Retinal pigment epithelial cell (primary cell): ENCODE data around the gene MMP14.

ENCODE experiments used
- DNase-seq: peaks from one replicate; pipeline ENCODE4 v3.0.0-alpha.2; 2010; ENCODE audit warnings: low read depth
- H3K4me3 ChIP-seq: 2 replicates; pipeline ENCODE4 v1.5.1; 2011; ENCODE audit warnings: mild to moderate bottlenecking, low read length, control low read depth, moderate library complexity
- TF ChIP-seq, protein P1 (sequence below): conservative IDR thresholded peaks from 2 replicates; pipeline ENCODE4 v1.5.1; 2011; ENCODE audit warnings: low read depth, low read length, control low read depth, inconsistent platforms

Gene MMP14

GRCh38 chr14:22871224-22872032 lies 35.0 kb downstream of the MMP14 start, which contains the start of gene LRP10:
TSS of gene LRP10 (plus strand) at chr14:22871740. CDS start at chr14:22872304, 564 bp downstream.
- peak within 1 kb of the TSS; percentile 85 for H3K4me3 ChIP-seq
- TF ChIP-seq, protein P1, sequence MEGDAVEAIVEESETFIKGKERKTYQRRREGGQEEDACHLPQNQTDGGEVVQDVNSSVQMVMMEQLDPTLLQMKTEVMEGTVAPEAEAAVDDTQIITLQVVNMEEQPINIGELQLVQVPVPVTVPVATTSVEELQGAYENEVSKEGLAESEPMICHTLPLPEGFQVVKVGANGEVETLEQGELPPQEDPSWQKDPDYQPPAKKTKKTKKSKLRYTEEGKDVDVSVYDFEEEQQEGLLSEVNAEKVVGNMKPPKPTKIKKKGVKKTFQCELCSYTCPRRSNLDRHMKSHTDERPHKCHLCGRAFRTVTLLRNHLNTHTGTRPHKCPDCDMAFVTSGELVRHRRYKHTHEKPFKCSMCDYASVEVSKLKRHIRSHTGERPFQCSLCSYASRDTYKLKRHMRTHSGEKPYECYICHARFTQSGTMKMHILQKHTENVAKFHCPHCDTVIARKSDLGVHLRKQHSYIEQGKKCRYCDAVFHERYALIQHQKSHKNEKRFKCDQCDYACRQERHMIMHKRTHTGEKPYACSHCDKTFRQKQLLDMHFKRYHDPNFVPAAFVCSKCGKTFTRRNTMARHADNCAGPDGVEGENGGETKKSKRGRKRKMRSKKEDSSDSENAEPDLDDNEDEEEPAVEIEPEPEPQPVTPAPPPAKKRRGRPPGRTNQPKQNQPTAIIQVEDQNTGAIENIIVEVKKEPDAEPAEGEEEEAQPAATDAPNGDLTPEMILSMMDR = no peak
- DNase-seq = peak; percentile 66

DNA sequence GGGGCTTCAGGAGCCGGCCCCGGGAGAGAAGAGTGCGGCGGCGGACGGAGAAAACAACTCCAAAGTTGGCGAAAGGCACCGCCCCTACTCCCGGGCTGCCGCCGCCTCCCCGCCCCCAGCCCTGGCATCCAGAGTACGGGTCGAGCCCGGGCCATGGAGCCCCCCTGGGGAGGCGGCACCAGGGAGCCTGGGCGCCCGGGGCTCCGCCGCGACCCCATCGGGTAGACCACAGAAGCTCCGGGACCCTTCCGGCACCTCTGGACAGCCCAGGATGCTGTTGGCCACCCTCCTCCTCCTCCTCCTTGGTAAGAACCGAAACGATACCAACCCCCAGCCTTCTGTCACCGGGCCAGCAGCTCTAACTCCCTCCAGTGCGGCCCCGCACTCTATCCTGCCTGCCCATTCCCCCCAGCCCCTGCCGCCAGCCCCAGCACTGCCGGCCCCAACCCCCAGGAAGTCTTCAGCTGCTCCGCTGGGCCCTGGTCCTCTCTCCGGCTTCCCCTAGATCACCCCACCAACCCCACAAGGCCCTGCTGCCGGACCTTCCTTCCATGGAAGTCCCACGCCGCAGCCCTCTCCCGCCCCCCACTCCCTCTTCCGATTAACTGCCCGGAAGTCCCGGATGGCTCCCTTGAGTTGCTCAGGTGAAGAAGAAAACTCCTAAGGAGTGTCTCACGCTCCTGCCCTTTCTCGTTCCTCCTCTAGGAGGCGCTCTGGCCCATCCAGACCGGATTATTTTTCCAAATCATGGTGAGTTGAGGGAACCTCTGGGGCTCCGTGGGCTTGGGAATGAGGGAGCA lies 35.8 kb downstream of the MMP14 start:
- peak overlapping the region; percentile 85 for H3K4me3 ChIP-seq
- TF ChIP-seq, protein P1 = peak; percentile 97
- DNase-seq = no peak

GRCh38 chr14:22872833-22873520 lies 36.6 kb downstream of the MMP14 start:
- TF ChIP-seq, protein P1 = no peak
- no peak for DNase-seq
- peak overlapping the region; percentile 85 for H3K4me3 ChIP-seq

- DNase-seq = no peak
- no peak overlapping the region for H3K4me3 ChIP-seq
- TF ChIP-seq, protein P1 = no peak
Measured at GRCh38 chr14:22875003-22875747, 38.8 kb downstream of the MMP14 start.

DNA sequence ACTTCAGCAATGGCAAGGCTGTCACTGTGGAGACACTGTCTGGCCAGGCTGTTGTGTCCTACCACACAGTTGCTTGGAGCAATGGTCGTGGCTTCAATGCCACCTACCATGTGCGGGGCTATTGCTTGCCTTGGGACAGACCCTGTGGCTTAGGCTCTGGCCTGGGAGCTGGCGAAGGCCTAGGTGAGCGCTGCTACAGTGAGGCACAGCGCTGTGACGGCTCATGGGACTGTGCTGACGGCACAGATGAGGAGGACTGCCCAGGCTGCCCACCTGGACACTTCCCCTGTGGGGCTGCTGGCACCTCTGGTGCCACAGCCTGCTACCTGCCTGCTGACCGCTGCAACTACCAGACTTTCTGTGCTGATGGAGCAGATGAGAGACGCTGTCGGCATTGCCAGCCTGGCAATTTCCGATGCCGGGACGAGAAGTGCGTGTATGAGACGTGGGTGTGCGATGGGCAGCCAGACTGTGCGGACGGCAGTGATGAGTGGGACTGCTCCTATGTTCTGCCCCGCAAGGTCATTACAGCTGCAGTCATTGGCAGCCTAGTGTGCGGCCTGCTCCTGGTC lies 39.4 kb downstream of the MMP14 start:
- no peak for DNase-seq
- H3K4me3 ChIP-seq = no peak overlapping the region
- TF ChIP-seq, protein P1 = no peak

GRCh38 chr14:22877000-22877501 lies 40.7 kb downstream of the MMP14 start:
- H3K4me3 ChIP-seq = no peak overlapping the region
- TF ChIP-seq, protein P1 = no peak
- no peak for DNase-seq
